Measurements from ENCODE around the gene AGAP1.

AGAP1 gene

DNA sequence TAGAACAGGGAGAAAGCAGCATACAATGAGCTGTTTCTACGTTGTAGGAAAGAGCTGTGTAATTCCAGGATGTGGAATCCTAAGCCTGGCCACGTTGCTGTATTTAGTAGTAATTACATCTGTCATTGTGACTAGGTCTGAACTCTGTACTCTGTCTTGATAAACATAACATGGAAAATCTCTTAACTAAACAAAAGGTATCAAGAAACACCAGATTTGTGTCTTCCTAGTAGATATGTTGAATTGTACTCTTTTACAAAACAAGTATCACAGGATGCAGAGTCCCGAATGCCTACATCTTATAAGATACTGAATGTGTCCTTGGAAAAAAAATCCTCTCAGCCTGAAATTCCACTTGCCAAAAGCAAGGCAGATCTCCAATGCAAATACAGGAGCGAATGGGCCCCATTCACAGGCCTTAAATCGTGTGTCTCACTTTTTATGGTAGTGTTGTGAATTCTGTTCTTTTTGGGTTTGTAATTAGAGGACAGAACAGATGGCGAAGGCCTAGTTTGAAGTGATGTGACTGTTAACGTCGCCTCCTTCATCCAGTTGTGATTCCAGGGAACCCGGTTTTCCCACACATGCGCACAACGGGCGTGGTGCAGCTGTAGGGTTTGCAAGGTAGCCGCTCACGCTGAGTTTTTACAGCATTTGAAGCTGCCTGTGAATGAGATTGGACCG lies 427.8 kb downstream of the AGAP1 start:
- no peak for DNase-seq (ENCODE audit: low read depth)

DNA sequence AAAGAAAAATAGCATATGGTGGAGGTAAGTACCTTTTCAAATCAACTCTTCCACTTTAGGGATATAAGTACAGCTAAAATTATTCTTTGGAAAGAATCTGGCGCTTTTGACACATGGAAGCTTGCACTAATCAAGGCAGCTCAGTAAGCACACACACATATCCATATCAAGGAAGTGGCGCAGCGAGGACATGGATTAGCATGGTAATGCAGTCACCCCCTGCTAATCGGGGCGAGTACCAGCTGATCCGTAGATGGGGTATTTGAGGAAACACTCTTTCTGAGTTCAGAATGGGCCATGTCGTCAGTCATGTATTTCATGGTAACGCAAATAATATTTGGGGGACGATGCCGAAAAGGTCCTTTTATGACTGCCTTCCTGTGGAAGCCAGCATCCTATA lies 429.0 kb downstream of the AGAP1 start:
- DNase-seq (ENCODE audit: low read depth), result no peak

DNA sequence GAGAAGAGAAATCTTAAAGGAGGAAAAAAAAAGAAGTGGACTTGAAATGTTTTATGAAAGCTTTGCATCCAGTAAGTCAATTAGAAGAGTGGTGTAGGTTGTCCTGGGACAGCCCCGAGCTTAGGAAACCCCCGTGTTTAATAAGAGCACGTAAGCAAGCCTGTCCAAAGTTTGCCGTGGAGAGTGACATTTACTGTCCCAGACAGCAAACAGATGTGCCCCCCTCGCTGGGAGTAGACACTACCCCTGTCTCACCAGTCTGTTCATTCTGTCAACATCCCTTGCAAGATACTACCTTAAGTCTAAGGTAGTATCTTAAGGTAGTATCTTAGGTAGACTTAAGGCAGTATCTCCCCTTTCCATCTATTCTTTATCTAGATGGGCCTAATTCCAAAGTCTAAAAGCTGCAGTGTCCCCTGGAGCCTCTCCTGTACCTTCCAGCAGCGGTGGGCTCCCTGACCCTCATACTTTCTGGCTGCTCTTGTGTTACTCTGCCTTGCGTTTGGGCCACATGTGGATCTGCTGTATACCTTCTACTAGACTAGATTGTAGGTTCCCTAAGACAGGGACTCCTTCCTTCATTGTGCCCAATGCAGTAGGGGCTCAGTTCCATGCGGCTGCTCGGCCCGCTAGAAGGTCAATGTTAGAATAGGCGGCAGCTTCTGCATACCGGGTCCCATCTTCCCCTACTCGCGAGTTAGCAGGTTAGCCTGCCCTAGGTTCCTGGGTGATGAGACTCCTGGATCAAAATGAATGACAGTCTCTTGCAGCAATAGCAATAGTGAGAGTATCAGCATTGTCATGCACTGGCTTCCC lies 430.2 kb downstream of the AGAP1 start:
- DNase-seq (ENCODE audit: low read depth), result no peak

DNA sequence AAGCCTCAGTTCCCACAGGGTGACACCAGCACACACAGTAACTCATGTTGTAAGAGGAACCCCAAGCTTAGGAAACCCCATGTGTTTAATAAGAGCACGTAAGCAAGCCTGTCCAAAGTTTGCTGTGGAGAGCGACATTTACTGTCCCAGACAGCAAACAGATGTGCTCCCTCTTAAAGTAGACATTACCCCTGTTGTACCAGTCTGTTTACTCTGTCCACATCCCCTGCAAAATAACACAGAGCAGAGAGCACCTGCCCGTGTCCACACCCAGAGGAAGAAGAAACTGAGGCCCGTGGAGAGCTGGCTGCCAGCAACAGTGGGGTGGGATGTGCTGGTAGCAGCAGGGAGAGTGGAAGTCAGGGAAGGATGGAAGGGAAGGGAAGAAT lies 430.8 kb downstream of the AGAP1 start:
- DNase-seq (ENCODE audit: low read depth), result no peak

DNA sequence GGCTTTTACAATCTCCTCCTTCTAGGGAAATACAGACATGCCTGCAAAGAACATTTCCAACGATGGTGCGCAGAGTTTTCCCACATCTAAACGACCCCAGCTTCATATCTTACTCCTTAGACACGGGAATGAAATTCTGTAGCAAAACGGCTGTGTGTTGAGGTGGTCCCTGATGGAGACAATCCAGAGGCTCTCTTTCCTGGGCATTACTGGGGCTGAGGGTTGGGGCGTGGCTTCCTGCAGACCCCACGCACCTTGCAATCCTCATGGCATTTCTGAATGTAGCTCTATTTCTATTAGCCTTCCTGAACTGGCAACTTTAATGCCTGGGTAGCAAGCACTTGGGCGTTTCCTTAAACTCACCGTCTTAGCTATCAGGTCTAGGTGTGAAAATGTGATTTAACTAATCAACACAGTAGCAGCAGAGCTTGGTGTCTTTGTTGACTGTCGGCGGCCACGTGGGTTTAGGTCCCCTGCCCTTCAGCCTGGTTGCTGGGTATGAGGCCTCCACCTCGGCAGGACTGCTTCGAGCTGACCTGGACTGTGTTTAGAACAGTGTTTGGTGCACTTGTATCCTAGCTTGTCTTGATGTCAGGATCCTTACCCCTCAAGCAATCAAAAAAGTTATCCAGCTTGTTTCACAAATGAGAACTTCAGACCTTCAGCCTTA lies 431.5 kb downstream of the AGAP1 start:
- no peak for DNase-seq (ENCODE audit: low read depth)

DNA sequence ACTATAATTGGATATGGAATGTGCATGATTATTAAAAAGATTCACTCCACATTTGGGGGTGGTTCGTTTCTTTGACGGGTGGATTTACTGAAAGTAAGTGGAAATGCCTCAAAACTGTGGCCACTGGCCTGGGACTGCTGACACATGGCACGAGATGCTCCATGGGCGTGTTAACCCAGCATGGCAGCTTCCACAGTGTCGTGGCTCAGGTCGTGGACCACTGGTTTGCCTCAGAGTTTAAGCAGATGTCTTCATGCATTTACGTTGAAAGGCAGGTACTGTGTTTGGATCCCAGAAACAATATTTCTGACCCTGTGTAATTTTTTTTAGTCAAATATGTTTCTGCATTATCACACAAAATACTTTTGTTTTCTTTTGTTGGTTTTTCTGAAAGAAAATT lies 432.4 kb downstream of the AGAP1 start:
- DNase-seq (ENCODE audit: low read depth), result no peak

DNA sequence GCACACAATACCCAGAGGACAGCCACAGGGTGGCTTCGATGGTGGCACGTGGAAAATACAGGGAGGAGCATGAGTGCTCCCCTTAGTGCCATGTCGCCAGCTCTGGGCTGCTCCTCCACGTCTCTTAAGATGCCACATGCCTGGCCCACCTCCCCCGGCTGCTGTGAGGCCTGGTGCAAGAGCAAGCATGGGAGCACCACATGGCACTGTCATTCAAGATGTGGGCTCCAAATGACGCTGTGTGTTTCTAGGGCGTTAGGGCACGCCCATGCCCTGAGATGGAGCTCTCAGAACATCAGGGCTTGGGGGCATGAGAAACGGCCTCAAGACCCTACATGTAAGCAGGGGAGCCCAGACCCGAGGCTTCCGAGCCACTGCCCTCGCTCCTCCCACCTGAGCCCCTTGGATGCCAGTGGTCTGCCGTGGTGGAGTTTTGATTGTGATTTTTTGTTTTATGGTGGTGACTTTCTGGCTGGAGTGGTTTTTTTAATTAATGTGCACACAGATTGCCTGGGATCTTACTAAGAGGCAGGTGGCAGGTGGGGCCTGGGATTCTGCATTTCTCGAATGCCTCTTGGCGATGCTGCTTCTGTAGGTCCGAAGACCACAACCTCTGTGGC lies 435.0 kb downstream of the AGAP1 start:
- no peak for DNase-seq (ENCODE audit: low read depth)

DNA sequence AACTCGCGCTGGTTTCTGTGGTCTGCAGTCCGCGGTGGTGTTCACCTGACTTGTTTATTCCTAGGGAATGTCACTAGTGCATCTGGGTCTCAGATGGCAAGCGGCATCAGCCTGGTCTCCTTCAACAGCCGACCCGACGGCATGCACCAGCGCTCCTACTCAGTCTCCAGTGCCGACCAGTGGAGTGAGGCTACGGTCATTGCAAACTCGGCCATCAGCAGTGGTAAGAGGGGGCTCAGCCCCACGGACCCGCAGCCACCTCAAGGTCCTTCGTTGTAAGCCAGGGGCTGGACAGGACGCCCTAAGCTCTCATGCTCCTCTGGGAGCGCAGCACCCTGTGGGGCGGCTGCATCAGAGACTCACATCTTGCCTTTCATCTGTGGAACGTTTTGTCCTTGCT lies 436.9 kb downstream of the AGAP1 start:
- no peak for DNase-seq (ENCODE audit: low read depth)

DNA sequence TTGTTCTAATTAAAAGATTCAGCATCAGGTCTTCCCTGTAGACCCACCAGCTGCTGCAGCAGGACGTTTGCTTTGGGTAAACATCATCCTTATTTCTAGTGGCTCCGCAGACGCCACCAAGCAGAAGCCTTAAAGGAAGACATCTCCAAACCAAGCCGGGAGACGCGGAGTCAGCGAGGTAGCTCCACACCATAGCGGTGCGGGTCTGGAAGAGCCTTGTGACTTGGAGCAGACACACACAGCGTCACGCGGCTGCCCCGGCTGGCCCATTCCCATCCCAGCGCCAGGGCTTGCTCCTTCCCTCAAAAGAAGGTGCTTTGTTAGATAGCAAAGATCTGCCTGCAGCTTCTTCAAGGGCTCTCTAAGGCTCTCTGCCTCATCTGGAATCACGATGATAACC lies 437.8 kb downstream of the AGAP1 start:
- no peak for DNase-seq (ENCODE audit: low read depth)

DNA sequence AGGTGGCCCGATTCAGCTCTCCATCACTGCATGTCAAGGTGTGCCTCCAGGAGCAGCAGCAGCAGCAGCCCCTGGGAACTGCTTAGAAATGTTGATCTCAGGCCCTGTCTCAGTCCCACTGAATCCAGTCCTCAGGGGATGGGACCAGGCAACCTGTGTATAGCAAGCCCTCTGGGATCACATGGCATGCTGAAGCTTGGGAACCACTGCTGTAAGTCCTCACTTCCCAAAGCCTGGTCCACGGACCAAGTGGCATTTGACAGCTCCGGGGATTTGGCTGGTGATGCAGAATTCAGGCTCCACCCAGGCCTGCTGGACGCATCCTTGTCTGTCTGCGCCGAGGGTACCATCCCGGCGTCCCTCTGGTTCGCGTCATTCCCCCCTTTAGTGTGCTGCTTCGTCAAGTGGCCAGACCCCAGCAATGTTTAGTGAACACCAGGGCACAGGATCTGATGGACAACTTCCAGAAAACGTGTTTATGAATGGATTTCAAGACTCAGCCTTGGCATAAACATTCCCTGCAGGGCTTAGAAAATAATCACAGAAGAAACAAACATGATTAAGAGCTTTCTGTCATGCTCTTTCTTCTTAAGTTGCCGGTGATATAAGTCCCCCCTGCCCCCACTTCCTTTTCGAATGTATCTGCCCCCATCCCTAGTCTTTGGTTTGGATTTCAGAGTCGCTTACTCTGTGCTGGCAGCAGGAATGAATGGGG lies 440.4 kb downstream of the AGAP1 start:
- DNase-seq (ENCODE audit: low read depth), result no peak

DNA sequence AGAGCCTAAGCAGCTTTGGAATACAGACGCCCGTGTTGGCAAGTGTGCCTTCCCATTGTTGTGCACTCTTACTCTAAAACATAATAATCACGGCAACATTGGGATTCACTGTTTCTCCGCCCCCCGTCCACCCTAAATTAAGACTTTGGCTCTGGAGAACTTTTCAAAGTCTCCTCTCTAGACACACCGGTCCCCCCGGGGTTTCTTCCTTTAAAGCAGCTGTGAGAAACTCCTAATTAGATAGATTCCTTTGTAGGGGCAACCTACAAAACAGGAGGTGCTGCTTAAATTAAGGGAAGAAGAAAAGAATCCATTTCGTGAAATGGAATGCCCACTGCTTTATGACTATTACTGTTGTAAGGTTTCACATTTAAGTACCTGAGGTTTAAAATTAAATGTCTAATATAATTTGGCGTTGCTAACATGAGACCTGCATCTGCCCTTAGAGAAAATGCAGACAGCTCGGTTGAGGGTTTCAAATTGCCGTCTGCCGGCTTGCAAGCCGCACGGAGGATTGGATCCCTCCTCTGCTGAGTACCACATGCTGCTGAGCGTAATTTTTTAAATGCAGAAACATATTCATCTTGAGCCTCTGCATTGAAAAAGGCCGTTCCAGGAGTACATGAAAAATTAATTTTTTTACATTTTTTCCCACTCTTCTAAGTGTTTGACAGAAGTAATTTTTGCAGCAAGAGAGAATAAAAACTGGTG lies 441.1 kb downstream of the AGAP1 start:
- DNase-seq (ENCODE audit: low read depth), result no peak

DNA sequence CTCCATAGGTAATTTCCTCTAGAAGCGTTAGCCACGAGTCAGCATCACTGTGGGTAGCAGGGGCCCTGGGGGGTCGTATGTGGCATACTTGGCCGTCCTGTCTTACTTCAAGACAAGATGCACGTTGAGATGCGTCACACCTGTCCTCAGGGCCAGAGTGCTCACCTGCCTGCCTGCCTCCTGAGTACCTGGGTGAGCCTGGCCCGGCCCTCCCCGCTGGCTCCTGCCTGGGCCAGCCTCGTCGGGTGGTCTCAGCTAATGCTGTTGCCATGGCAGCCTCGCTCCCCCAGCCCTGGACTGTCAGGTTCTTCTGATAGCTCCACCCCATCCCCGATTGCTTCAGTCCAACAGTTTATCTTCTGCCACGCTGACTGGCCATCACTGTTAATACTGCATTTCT lies 441.9 kb downstream of the AGAP1 start:
- DNase-seq (ENCODE audit: low read depth), result no peak

DNA sequence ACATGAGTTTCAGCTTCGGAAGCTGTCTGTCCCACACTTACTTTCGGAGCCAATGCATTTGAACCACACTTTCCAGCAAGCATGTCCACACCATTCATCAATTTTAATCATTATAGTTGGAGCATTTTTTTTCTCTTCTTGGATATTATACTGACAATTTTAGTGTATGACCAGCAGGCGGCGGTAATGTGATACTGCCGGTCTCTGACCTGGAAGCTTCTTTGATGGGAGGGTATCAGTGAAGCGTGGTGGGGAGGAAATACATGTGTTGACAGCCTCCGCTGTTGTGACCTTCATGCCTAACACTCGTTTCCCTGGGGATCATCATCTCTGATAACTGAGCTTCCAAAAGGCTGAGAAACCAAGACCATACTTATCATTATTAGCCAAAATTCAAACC lies 442.6 kb downstream of the AGAP1 start:
- DNase-seq (ENCODE audit: low read depth), result no peak

DNA sequence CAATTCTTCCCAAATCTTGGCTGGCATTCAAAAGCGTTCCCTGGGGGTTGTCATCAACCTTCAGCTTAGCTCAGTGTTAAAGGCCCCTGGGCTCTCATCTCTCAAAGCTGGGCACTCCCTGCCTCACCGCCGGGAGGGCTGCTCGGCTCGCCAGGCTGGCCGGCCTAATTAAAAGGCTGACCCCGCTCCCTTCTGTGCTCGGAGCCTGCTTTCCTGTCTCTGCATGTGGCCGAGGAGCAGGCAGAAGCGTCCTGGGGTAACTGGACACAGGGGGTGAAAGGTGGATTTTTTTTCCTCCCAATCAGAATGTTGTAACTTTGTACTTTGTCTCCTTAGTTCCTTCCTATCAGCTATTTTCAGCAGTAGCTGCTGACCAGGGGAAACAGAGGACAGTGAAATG lies 443.2 kb downstream of the AGAP1 start:
- no peak for DNase-seq (ENCODE audit: low read depth)

DNA sequence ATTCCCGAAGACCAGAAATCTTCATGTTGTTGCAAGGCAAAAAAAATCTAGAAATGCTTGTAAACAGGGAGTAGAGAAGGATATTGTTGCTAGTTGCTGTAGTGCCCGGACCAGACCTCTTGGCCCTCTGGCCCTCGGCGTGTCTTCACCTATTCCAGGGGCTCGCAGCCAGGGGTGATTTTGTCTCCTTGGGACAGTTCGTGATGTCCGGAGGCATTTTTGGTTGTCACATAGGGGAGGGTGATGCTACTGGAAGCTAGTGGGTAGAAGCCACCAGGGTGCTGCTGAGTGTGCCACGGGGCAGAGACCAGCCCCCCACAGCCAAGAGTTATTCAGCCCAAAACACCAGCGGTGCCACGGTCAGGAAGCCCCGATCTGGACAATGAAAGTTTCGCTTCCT lies 443.7 kb downstream of the AGAP1 start:
- no peak for DNase-seq (ENCODE audit: low read depth)

DNA sequence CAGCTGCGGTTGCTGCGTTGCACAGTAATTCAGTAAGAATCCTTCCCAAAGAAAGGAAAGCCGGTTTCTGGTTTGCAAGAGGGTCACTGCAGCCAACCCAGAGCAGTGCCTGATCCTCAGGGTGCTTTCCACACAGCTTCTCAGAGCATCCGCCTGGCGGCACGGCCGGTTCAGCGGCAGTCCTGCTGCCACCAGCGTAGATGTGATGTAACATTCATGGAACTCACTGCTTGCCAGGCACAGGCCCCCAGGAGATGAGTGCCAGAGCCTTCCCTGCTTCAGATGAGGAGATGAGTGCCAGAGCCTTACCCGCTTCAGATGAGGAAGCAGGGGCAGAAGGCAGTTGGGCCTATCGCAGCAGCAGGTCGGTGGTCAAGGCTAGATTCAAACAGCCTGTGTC lies 444.1 kb downstream of the AGAP1 start:
- DNase-seq (ENCODE audit: low read depth), result no peak

DNA sequence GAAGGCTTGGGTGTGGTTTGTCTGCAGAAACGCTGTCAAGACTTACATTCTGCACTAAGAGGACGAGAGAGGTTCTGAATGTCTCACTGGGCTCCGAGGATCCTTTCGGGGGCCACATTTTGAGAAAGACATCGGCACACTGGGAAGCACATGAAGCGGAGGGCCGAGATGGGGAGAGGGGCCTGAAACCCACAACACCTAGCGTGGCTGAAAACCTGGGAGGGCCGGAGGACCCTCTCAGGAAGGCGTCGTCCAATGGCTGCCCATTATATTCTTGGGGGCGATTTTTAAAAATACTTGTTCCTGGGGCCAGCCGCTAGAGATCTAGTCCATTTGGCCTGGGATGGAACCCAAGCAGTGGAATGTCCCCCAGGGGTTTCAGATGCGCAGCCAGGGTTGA lies 444.8 kb downstream of the AGAP1 start:
- DNase-seq (ENCODE audit: low read depth), result no peak

DNA sequence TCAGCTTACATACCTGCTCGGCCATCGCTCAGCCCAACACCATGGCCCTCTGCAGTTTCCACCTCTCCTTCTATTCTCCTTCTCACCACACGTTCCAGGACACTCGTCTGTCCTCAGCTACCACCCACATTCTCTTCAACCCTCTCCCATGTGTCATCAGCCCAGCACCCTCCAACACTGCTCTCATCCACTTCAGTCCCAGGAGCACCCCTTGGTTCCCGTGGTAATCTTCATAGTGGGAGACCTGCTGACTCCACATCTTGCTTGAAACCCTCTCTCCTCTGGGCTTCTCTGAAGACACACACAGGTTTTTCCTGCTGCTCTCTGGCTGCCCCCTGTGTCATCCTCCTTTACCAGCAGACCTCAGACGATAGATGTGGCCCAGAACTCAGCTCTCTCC lies 445.6 kb downstream of the AGAP1 start:
- DNase-seq (ENCODE audit: low read depth), result no peak

DNA sequence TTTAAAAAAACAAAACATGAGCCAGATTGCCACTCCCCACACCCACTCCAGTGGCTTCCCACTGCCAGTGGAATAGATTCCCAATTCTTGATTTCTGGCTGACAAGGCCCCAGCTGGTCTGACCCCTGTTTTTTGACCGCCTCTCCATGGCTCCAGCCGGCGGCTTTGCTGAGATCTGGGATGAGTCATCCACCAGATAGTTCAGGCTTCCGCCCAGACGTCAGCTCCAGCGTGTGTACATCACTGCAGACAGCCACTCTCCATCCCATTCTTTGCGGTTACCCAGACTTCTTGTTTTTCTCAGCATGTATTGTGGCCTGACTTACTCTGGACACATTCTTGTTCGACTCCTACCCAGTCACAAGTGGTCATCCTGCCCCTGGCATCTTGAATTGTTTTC lies 446.5 kb downstream of the AGAP1 start:
- no peak for DNase-seq (ENCODE audit: low read depth)

DNA sequence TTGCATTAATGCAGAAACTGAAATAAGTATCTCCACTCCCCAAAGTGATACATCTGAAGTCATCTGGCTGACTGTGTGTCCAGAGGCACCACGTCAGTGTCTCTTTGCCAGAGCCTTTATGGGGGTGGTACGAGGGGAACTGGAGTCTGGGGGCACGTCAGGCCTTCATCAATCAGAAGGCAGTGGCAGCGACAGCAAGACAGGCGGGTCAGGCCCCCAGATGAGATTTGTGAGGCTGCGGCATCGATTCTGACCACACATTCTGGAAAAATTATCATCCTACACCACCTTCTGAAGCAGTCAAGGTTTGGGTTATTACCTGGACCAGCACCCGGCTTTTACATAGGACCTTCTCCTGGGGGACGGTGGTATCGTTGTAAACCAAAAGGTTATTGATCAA lies 450.7 kb downstream of the AGAP1 start:
- DNase-seq (ENCODE audit: low read depth), result no peak

DNA sequence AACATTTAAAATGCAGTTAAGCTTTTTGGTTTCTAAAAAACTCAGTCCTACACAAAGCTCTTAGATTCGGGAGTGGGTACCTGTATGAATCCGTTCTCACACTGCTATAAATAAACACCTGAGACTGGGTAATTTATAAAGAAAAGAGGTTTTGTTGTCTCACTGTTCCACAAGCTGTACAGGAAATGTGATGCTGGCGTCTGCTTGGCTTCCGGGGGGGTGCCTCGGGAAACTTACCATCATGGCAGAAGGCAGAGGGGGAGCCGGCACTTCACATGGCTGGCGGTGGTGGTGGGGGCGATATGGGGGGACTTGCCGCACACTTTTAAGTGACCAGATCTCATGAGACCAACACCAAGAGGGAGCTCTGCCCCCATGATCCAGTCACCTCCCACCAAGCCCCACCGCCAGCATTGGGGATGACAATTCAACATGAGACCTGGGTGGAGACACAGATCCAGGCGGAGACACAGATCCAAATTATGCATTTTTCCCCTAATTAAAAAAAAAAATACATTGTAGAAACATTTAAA lies 451.8 kb downstream of the AGAP1 start:
- no peak for DNase-seq (ENCODE audit: low read depth)
